ENCODE measurements around the gene NPHS1. TPM values are rescaled to one million over a fixed set of nuclear protein-coding genes. Genes with fewer than 3 reads are reported as not detected.

NPHS1 gene
- total and polyA plus RNA-seq, 2 of the 8 experiments (the other 6 are each of a cell fraction or from before 2014, with no cell fraction given): 1.3 to 1.4 TPM

GRCh38 chr19:35869327-35870123, 17.2 kb upstream of the NPHS1 start:
- peaks cover 9% of the 10 kb centered on the region; the same call in 1 of the 2 replicates for H3K23me2 ChIP-seq (ENCODE audit: low read depth, low read length)
- no peak overlapping the region for H2AK5ac ChIP-seq (ENCODE audit: low read depth, low read length)
- H4K5ac ChIP-seq (ENCODE audit: insufficient read length, low read depth, low read length): peak overlapping the region; percentile 27
- H3K4ac ChIP-seq (replicated peaks; ENCODE audit: insufficient read length, low read depth, low read length): no peak overlapping the region
- no peaks in the 10 kb centered on the region for H3K79me1 ChIP-seq (ENCODE audit: low read depth, low read length)
- ChIA-PET POLR2A (ENCODE audit: partially characterized antibody) (interaction anchor here (0.7 to 2.7 kb wide), 17 partner anchors 9 to 359 kb away, joined by 3 to 20 read pairs (median 3); partner anchors contain the start of genes KIRREL2, LIN37, NFKBID and PSENEN), CTCF (ENCODE audit: partially characterized antibody) (interaction anchor here (0.6 to 3.2 kb wide), 10 partner anchors 9 to 743 kb away, joined by 3 to 15 read pairs (median 4); no protein-coding TSS in a partner anchor)
- DNase-seq (ENCODE audit: low read depth in 1 of 2, low spot score in 2 of 2) (peak; percentile 82 to 94), FAIRE-seq (no peak)
- no peak overlapping the region for H2BK20ac ChIP-seq (ENCODE audit: low read length)
- peak overlapping the region; percentile 93 to 96 for H3K4me2 ChIP-seq (ENCODE audit: insufficient read depth in 1 of 2, low read depth in 2 of 2, low read length in 2 of 2)
- no peak overlapping the region for H2BK5ac ChIP-seq (ENCODE audit: low read depth, low read length)
- no peak overlapping the region for H2BK120ac ChIP-seq (replicated peaks; ENCODE audit: low read depth, low read length)
- WGBS, 2 experiments (ENCODE audit: extremely low coverage in 1 of 2, insufficient coverage in 1 of 2, insufficient read length in 1 of 2, insufficient replicate concordance in 2 of 2, low coverage in 1 of 2, low lambda C conversion rate in 2 of 2, missing lambda C conversion rate in 1 of 2): 0% methylated on average over 36 of the region's 51 CpGs; no CpG with 5 or more reads in 1 of the 2 experiments
- H4K8ac ChIP-seq (ENCODE audit: extremely low read depth, insufficient read depth, low read length): no peak overlapping the region
- H3K14ac ChIP-seq (ENCODE audit: insufficient read length): no peak overlapping the region
- no peak overlapping the region for H3K56ac ChIP-seq (replicated peaks; ENCODE audit: insufficient read length, low read depth, low read length)
- no peaks in the 10 kb centered on the region for H3K9me3 ChIP-seq (ENCODE audit: insufficient read depth in 2 of 2, low read depth in 1 of 2, low read length in 1 of 2)
- peak overlapping the region; percentile 77; the same call in 1 of the 2 replicates for H2AFZ ChIP-seq (ENCODE audit: low read length)
- H3K4me1 ChIP-seq (replicated peaks in 1 of 4; ENCODE audit: control insufficient read depth in 3 of 4, insufficient read depth in 4 of 4, low read length in 3 of 4): peaks cover 0 to 12% (median 8%) of the 10 kb centered on the region in 4 experiments; a peak in 5 of 7 replicates
- peak overlapping the region; percentile 38 to 64 (median 52); a peak in 7 of 8 replicates for H3K4me3 ChIP-seq (ENCODE audit: extremely low read depth in 1 of 4, insufficient read depth in 2 of 4, low read depth in 3 of 4, low read length in 4 of 4)
- no peak overlapping the region for H2BK15ac ChIP-seq (ENCODE audit: low read length)
- no peak overlapping the region for H2BK12ac ChIP-seq (ENCODE audit: low read depth, low read length)
- no peak overlapping the region for H4K91ac ChIP-seq (replicated peaks; ENCODE audit: insufficient read length, low read length)
- H3K23ac ChIP-seq (ENCODE audit: insufficient read length): no peak overlapping the region
- no peak overlapping the region for H3K27ac ChIP-seq (ENCODE audit: low read depth, low read length)
- peaks cover 0 to 2% of the 10 kb centered on the region in 2 experiments for H4K20me1 ChIP-seq (replicated peaks in 1 of 2; ENCODE audit: control insufficient read depth in 1 of 2, insufficient read depth in 2 of 2, low read length in 2 of 2)
- H3K27me3 ChIP-seq (replicated peaks in 1 of 4; ENCODE audit: control insufficient read depth in 3 of 4, extremely low read depth in 1 of 4, insufficient read depth in 3 of 4, low read length in 3 of 4): peaks cover 3 to 12% (median 9%) of the 10 kb centered on the region in 4 experiments
- no peaks in the 10 kb centered on the region for H3K36me3 ChIP-seq (ENCODE audit: control insufficient read depth in 2 of 4, insufficient read depth in 4 of 4, low read length in 3 of 4)
- H3K79me2 ChIP-seq (ENCODE audit: control insufficient read depth in 1 of 2, insufficient read depth in 2 of 2, low read length in 2 of 2): no peaks in the 10 kb centered on the region
- H3K9ac ChIP-seq (replicated peaks in 1 of 4; ENCODE audit: extremely low read depth in 1 of 4, low read depth in 3 of 4, low read length in 3 of 4): no peak overlapping the region
- no peak overlapping the region for H3K18ac ChIP-seq (ENCODE audit: extremely low read depth, low read length)
- TF ChIP-seq E2F6 (IDR thresholded peaks at IDR 0.05) (peak; percentile 81), NRF1 (IDR thresholded peaks at IDR 0.05; ENCODE audit: low read depth, low read length) (peak; percentile 16; the same call in 1 of the 2 replicates), SP4 (IDR thresholded peaks at IDR 0.05; ENCODE audit: low read length) (no peak), KDM4A (IDR thresholded peaks at IDR 0.05; ENCODE audit: low read depth, low read length, severe bottlenecking) (peak; percentile 37), SRF (IDR thresholded peaks at IDR 0.05; ENCODE audit: low read depth, low read length) (no peak), ASH2L (IDR thresholded peaks at IDR 0.05; ENCODE audit: low read length) (peak; percentile 51), RFX5 (IDR thresholded peaks at IDR 0.05; ENCODE audit: borderline replicate concordance, low read depth, low read length) (no peak), ATF3 (IDR thresholded peaks at IDR 0.05; ENCODE audit: insufficient read depth, low read depth, low read length) (no peak), TAF1 (IDR thresholded peaks at IDR 0.05; ENCODE audit: low read depth, low read length) (0 out of 2 replicates have a peak, but pooled peaks have one; percentile 13), PHF8 (conservative IDR thresholded peaks at IDR 0.05; ENCODE audit: low read depth, low read length) (no peak; the same call in 1 of the 2 replicates)
